WTC11 (cell line): Measurements from ENCODE around the gene TOR1AIP2.

Experiments
- CBFB ChIP-seq: sonication (generic); formaldehyde crosslinking; IDR thresholded peaks from 2 replicates; pipeline ENCODE4 v1.8.1; 2022; ENCODE audit warnings: mild to moderate bottlenecking, low read depth, missing genetic modification reagents
- ZNF423 ChIP-seq: fragments of 250-450 bp; sonication (Bioruptor Pico); IDR thresholded peaks from 2 replicates; pipeline ENCODE4 v2.1.2; 2022; ENCODE audit warnings: mild to moderate bottlenecking, moderate library complexity
- TF ChIP-seq, protein P1 (sequence below): sonication (generic); formaldehyde crosslinking; IDR thresholded peaks from 2 replicates; pipeline ENCODE4 v1.8.1; 2023; ENCODE audit warnings: mild to moderate bottlenecking, missing genetic modification reagents, borderline replicate concordance

DNA sequence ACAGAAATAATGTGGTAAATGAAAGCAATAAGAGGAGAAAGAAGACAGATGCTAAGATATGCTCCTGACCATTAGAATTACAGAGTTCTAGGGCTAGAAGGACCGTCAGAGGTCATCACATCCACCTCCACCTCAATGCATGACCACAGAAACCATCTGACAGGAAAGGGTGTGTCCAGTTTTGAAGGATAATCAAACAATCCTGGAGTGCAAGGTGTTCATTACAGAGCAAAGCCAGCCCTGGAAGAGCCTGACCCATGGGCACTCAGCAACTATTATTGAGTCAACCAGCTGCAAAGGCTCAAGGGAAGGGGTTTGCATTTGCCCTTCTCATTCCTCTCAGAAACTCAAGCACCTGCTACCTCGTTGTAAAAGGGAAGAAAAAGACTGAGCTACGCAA is 46.4 kb downstream of the TOR1AIP2 start:
- TF ChIP-seq CBFB (no peak), ZNF423 (CRISPR knock-in tag) (no peak)
- TF ChIP-seq, protein P1, sequence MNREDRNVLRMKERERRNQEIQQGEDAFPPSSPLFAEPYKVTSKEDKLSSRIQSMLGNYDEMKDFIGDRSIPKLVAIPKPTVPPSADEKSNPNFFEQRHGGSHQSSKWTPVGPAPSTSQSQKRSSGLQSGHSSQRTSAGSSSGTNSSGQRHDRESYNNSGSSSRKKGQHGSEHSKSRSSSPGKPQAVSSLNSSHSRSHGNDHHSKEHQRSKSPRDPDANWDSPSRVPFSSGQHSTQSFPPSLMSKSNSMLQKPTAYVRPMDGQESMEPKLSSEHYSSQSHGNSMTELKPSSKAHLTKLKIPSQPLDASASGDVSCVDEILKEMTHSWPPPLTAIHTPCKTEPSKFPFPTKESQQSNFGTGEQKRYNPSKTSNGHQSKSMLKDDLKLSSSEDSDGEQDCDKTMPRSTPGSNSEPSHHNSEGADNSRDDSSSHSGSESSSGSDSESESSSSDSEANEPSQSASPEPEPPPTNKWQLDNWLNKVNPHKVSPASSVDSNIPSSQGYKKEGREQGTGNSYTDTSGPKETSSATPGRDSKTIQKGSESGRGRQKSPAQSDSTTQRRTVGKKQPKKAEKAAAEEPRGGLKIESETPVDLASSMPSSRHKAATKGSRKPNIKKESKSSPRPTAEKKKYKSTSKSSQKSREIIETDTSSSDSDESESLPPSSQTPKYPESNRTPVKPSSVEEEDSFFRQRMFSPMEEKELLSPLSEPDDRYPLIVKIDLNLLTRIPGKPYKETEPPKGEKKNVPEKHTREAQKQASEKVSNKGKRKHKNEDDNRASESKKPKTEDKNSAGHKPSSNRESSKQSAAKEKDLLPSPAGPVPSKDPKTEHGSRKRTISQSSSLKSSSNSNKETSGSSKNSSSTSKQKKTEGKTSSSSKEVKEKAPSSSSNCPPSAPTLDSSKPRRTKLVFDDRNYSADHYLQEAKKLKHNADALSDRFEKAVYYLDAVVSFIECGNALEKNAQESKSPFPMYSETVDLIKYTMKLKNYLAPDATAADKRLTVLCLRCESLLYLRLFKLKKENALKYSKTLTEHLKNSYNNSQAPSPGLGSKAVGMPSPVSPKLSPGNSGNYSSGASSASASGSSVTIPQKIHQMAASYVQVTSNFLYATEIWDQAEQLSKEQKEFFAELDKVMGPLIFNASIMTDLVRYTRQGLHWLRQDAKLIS = no peak
